H1 (cell line): ENCODE data around the gene KRTAP9-7. TPM values are rescaled to one million over a fixed set of nuclear protein-coding genes. Genes with fewer than 3 reads are reported as not detected.

ENCODE experiments used
- CTCF ChIA-PET: fragments of 300-600 bp; sonication (Branson Sonifier 250); formaldehyde crosslinking; loops from one replicate; lab custom pipeline; 2021; ENCODE audit not compliant: partially characterized antibody; lab: Charles Lee
- POLR2A ChIA-PET: fragments of 300-600 bp; sonication (Branson Sonifier 250); formaldehyde crosslinking; loops from one replicate; lab custom pipeline; 2021; ENCODE audit warnings: inconsistent platforms; ENCODE audit not compliant: partially characterized antibody; lab: Charles Lee
- DNase-seq, 2 experiments: peaks; one replicate each; pipeline versions ENCODE4 v3.0.0 to v3.0.0-alpha.2; 2010 to 2022; ENCODE audit warnings: low spot score in 2 of 2, low read depth in 1 of 2, mixed read lengths in 1 of 2
- FAIRE-seq: peaks from 2 replicates; lab custom pipeline; 2011; peaks lifted over from hg19 to GRCh38; lab: Jason Lieb, UNC
- H2AFZ ChIP-seq: 2 replicates; pipeline ENCODE4 v1.8.1; 2012; ENCODE audit warnings: low read length, inconsistent platforms
- H2AK5ac ChIP-seq: 2 replicates; pipeline ENCODE4 v1.6.1; 2013; ENCODE audit warnings: low read depth, low read length
- H2BK120ac ChIP-seq: replicated peaks from 2 replicates; pipeline ENCODE3; 2013; ENCODE audit warnings: low read depth, low read length, inconsistent platforms
- H2BK12ac ChIP-seq: 2 replicates; pipeline ENCODE4 v1.6.1; 2013; ENCODE audit warnings: low read depth, low read length
- H2BK15ac ChIP-seq: 2 replicates; pipeline ENCODE4 v1.6.1; 2013; ENCODE audit warnings: low read length
- H2BK20ac ChIP-seq: 2 replicates; pipeline ENCODE4 v1.6.1; 2013; ENCODE audit warnings: low read length
- H2BK5ac ChIP-seq: 2 replicates; pipeline ENCODE4 v1.6.1; 2013; ENCODE audit warnings: low read depth, low read length
- H3K14ac ChIP-seq: 2 replicates; pipeline ENCODE4 v1.6.1; 2013; ENCODE audit warnings: inconsistent platforms; ENCODE audit not compliant: insufficient read length
- H3K18ac ChIP-seq: 2 replicates; pipeline ENCODE4 v1.6.1; 2013; ENCODE audit warnings: low read length; ENCODE audit errors: extremely low read depth
- H3K23ac ChIP-seq: 2 replicates; pipeline ENCODE4 v1.6.1; 2013; ENCODE audit warnings: inconsistent platforms; ENCODE audit not compliant: insufficient read length
- H3K23me2 ChIP-seq: 2 replicates; pipeline ENCODE4 v1.6.1; 2013; ENCODE audit warnings: low read depth, low read length
- H3K27ac ChIP-seq: 2 replicates; pipeline ENCODE4 v1.6.1; 2011; ENCODE audit warnings: low read depth, low read length, inconsistent platforms
- H3K27me3 ChIP-seq, 4 experiments: replicated peaks in 1 of 4; 1 replicate in 1 of 4; 2 replicates in 3 of 4; pipeline versions ENCODE4 v1.6.1 to v1.8.1; 2011 to 2013; ENCODE audit warnings: low read length in 3 of 4, mild to moderate bottlenecking in 3 of 4, inconsistent platforms in 2 of 4, mixed read lengths in 2 of 4, moderate library complexity in 1 of 4; ENCODE audit not compliant: control insufficient read depth in 3 of 4, insufficient read depth in 3 of 4; ENCODE audit errors: extremely low read depth in 1 of 4
- H3K36me3 ChIP-seq, 4 experiments: 2 replicates each; pipeline versions ENCODE4 v1.6.1 to v1.8.1; 2011 to 2013; ENCODE audit warnings: mild to moderate bottlenecking in 4 of 4, low read length in 3 of 4, moderate library complexity in 2 of 4, control low read depth in 1 of 4, inconsistent platforms in 1 of 4; ENCODE audit not compliant: insufficient read depth in 4 of 4, control insufficient read depth in 2 of 4
- H3K4ac ChIP-seq: replicated peaks from 2 replicates; pipeline ENCODE3; 2013; ENCODE audit warnings: low read length, low read depth, mixed read lengths, inconsistent platforms; ENCODE audit not compliant: insufficient read length
- H3K4me1 ChIP-seq, 4 experiments: replicated peaks in 1 of 4; 1 replicate in 1 of 4; 2 replicates in 3 of 4; pipeline versions ENCODE4 v1.6.1 to v1.8.1; 2011 to 2013; ENCODE audit warnings: low read length in 3 of 4, inconsistent platforms in 2 of 4, mixed read lengths in 1 of 4; ENCODE audit not compliant: insufficient read depth in 4 of 4, control insufficient read depth in 3 of 4
- H3K4me2 ChIP-seq, 2 experiments: 2 replicates each; pipeline versions ENCODE4 v1.6.1 to v1.8.1; 2011 to 2013; ENCODE audit warnings: low read depth in 2 of 2, low read length in 2 of 2, control low read depth in 1 of 2, inconsistent platforms in 1 of 2, mild to moderate bottlenecking in 1 of 2; ENCODE audit not compliant: insufficient read depth in 1 of 2
- H3K4me3 ChIP-seq, 4 experiments: fragments of 200-600, 300-600 bp in 1 of 4; sonication (generic), shearing (Covaris generic), sonication (Bioruptor Twin) in 1 of 4; 2 replicates each; pipeline versions ENCODE4 v1.5.1 to v1.8.1; 2011 to 2016; ENCODE audit warnings: low read length in 4 of 4, low read depth in 3 of 4, control low read depth in 2 of 4, inconsistent platforms in 2 of 4, mild to moderate bottlenecking in 2 of 4, mixed read lengths in 1 of 4, moderate library complexity in 1 of 4; ENCODE audit not compliant: insufficient read depth in 2 of 4; ENCODE audit errors: extremely low read depth in 1 of 4
- H3K56ac ChIP-seq: replicated peaks from 2 replicates; pipeline ENCODE3; 2013; ENCODE audit warnings: low read depth, mild to moderate bottlenecking, mixed read lengths, low read length, inconsistent platforms; ENCODE audit not compliant: insufficient read length
- H3K79me1 ChIP-seq: 2 replicates; pipeline ENCODE4 v1.6.1; 2013; ENCODE audit warnings: low read depth, low read length, control low read depth
- H3K79me2 ChIP-seq, 2 experiments: 2 replicates each; pipeline versions ENCODE4 v1.6.1 to v1.8.1; 2012 to 2013; ENCODE audit warnings: low read length in 2 of 2, mild to moderate bottlenecking in 2 of 2, inconsistent platforms in 1 of 2; ENCODE audit not compliant: insufficient read depth in 2 of 2, control insufficient read depth in 1 of 2
- H3K9ac ChIP-seq, 4 experiments: replicated peaks in 1 of 4; 1 replicate in 1 of 4; 2 replicates in 3 of 4; pipeline versions ENCODE4 v1.6.1 to v1.8.1; 2011 to 2013; ENCODE audit warnings: low read depth in 3 of 4, low read length in 3 of 4, control low read depth in 2 of 4, mild to moderate bottlenecking in 2 of 4, moderate library complexity in 2 of 4, inconsistent platforms in 1 of 4; ENCODE audit errors: extremely low read depth in 1 of 4
- H3K9me3 ChIP-seq, 2 experiments: 2 replicates each; pipeline versions ENCODE4 v1.6.1 to v1.8.1; 2012 to 2013; ENCODE audit warnings: mild to moderate bottlenecking in 2 of 2, moderate library complexity in 2 of 2, control low read depth in 1 of 2, inconsistent platforms in 1 of 2, low read depth in 1 of 2, low read length in 1 of 2, mixed read lengths in 1 of 2; ENCODE audit not compliant: insufficient read depth in 2 of 2
- H4K20me1 ChIP-seq, 2 experiments: replicated peaks in 1 of 2; 2 replicates each; pipeline versions ENCODE3 to v1.8.1; 2011 to 2013; ENCODE audit warnings: inconsistent platforms in 2 of 2, low read length in 2 of 2, mild to moderate bottlenecking in 1 of 2; ENCODE audit not compliant: insufficient read depth in 2 of 2, control insufficient read depth in 1 of 2
- H4K5ac ChIP-seq: 2 replicates; pipeline ENCODE4 v1.6.1; 2013; ENCODE audit warnings: low read length, low read depth, mixed read lengths, inconsistent platforms; ENCODE audit not compliant: insufficient read length
- H4K8ac ChIP-seq: 2 replicates; pipeline ENCODE4 v1.8.0; 2013; ENCODE audit warnings: mild to moderate bottlenecking, moderate library complexity, low read length, inconsistent platforms; ENCODE audit not compliant: insufficient read depth; ENCODE audit errors: extremely low read depth
- H4K91ac ChIP-seq: replicated peaks from 2 replicates; pipeline ENCODE3; 2013; ENCODE audit warnings: low read length, mixed read lengths, inconsistent platforms; ENCODE audit not compliant: insufficient read length
- BACH1 ChIP-seq: IDR thresholded peaks from 2 replicates; pipeline ENCODE4 v1.6.1; 2012; ENCODE audit warnings: low read length, improper control_type of control experiment
- KDM4A ChIP-seq: IDR thresholded peaks from one replicate; pipeline ENCODE4 v1.7.1; 2012; ENCODE audit warnings: low read depth, mild to moderate bottlenecking, moderate library complexity, low read length, inconsistent platforms; ENCODE audit not compliant: severe bottlenecking
- WGBS, 2 experiments: shearing (Covaris generic) in 1 of 2; methylation state at CpG; one replicate each; pipeline versions ENCODE4 v1.1.6 to v1.1.7; 2013 to 2015; ENCODE audit warnings: low lambda C conversion rate in 2 of 2, mixed read lengths in 2 of 2, inconsistent platforms in 1 of 2, low coverage in 1 of 2, missing lambda C conversion rate in 1 of 2; ENCODE audit not compliant: insufficient replicate concordance in 2 of 2, insufficient coverage in 1 of 2, insufficient read length in 1 of 2; ENCODE audit errors: extremely low coverage in 1 of 2, missing lambda C conversion rate in 1 of 2; 5-methylcytosine and 5-hydroxymethylcytosine counted together
- polyA plus RNA-seq, 7 experiments: library from polyadenylated mRNA; depleted of rRNA in 3 of 7; stranded (reverse) in 5 of 7; unstranded in 2 of 7; fragments of >200 nt in 5 of 7; fragments of 200-250 nt in 2 of 7; gene quantifications; 1 replicate in 5 of 7; 2 replicates in 1 of 7; 4 replicates in 1 of 7; pipeline versions ENCODE4 v1.2.1 to v1.2.3, GENCODE V29; 2011 to 2013; ENCODE audit warnings: missing spikeins in 2 of 7, mixed read lengths in 2 of 7
- total RNA-seq: library from RNA; stranded (reverse); fragmentation: NEBNext Ultra II Directional; extraction: Animal tissue kit (Norgen Biotek cat#: 25700); gene quantifications from 2 replicates; pipeline ENCODE4 v1.2.1, GENCODE V29; 2021
- TF ChIP-seq, protein P1 (sequence below): IDR thresholded peaks from 2 replicates; pipeline ENCODE4 v1.6.1; 2011; ENCODE audit warnings: low read length, improper control_type of control experiment

KRTAP9-7 gene
- total and polyA plus RNA-seq, 2 of the 8 experiments (the other 6 are each of a cell fraction or from before 2014, with no cell fraction given): not detected

DNA sequence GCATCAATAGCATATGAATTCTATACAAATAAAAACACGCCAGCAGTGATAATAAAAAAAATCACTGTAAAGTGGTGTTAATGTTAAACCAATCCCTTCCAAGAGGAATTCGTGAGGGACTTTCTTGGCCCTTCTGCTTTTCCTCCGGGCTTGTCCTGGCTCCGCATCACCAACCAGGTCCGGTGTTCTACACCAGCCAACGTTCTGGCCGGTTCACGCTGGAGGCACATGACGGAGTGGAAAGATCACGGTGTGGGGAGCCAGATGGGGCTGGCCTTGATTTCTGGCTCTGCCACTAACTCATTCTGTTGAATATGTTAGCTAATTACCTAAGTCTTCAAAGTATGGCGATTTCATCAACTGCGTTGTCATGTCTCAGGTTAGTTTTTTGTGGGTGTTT is 28.6 kb downstream of the KRTAP9-7 start:
- Histone ChIP-seq H3K79me1 (no peaks in the 10 kb centered on the region), H3K36me3 (no peaks in the 10 kb centered on the region), H4K20me1 (no peaks in the 10 kb centered on the region), H2BK5ac (no peak overlapping the region), H3K4ac (no peak overlapping the region), H3K79me2 (no peaks in the 10 kb centered on the region), H4K91ac (no peak overlapping the region), H2BK20ac (no peak overlapping the region), H3K4me1 (no peaks in the 10 kb centered on the region; a peak in 2 of 7 replicates), H3K18ac (no peak overlapping the region), H2BK120ac (no peak overlapping the region), H2BK15ac (no peak overlapping the region), H2AK5ac (no peak overlapping the region), H3K4me3 (no peak overlapping the region), H3K23me2 (no peaks in the 10 kb centered on the region; the same call in 1 of the 2 replicates), H3K27ac (no peak overlapping the region), H3K4me2 (no peak overlapping the region), H2BK12ac (no peak overlapping the region), H3K23ac (no peak overlapping the region), H2AFZ (no peak overlapping the region), H3K56ac (no peak overlapping the region), H3K9ac (no peak overlapping the region), H4K8ac (no peak overlapping the region), H4K5ac (no peak overlapping the region), H3K14ac (no peak overlapping the region), H3K27me3 (no peaks in the 10 kb centered on the region; a peak in 2 of 7 replicates), H3K9me3 (no peaks in the 10 kb centered on the region)
- no peak for DNase-seq
- TF ChIP-seq, protein P1, sequence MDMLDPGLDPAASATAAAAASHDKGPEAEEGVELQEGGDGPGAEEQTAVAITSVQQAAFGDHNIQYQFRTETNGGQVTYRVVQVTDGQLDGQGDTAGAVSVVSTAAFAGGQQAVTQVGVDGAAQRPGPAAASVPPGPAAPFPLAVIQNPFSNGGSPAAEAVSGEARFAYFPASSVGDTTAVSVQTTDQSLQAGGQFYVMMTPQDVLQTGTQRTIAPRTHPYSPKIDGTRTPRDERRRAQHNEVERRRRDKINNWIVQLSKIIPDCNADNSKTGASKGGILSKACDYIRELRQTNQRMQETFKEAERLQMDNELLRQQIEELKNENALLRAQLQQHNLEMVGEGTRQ: no peak
- no peak for TF ChIP-seq KDM4A
- TF ChIP-seq BACH1: no peak
- WGBS, 2 experiments: 85% methylated on average over 12 of the region's 12 CpGs; no CpG with 5 or more reads in 1 of the 2 experiments
- FAIRE-seq: no peak
- CTCF ChIA-PET: interaction anchor here (1.3 kb wide), 1 partner anchor 18 kb away, joined by 4 read pairs; no protein-coding TSS in a partner anchor
- POLR2A ChIA-PET: no interaction called here
